ENCODE results near the gene C2CD4B. TPM values are rescaled to one million over a fixed set of nuclear protein-coding genes. Genes with fewer than 3 reads are reported as not detected.

C2CD4B gene
- total RNA-seq, 6 donors from 2014 or later: 0.67 to 16.8 (median 3.1) TPM

GRCh38 chr15:62153228-62153627, 11.9 kb downstream of the C2CD4B start:
- no peak overlapping the region for H3K4me3 ChIP-seq
- H3K27me3 ChIP-seq: no peaks in the 10 kb centered on the region
- ATAC-seq (ENCODE audit: low FRiP score in 2 of 2) (no peak), DNase-seq (no peak)
- no peaks in the 10 kb centered on the region for H3K4me1 ChIP-seq
- whole genome bisulfite sequencing, 2 donors: 77 to 85% methylated on average over 4 of the region's 4 CpGs
- H3K36me3 ChIP-seq: no peaks in the 10 kb centered on the region
- TF ChIP-seq POLR2AphosphoS5 (IDR thresholded peaks at IDR 0.05) (no peak), POLR2A (IDR thresholded peaks at IDR 0.05) (no peak), CTCF (IDR thresholded peaks at IDR 0.05) (no peak)
- H3K9me3 ChIP-seq: peaks cover 0 to 3% (median 0%) of the 10 kb centered on the region in 4 donors
- no peak overlapping the region for H3K27ac ChIP-seq

- Histone ChIP-seq H3K9me3 (no peaks in the 10 kb centered on the region), H3K36me3 (no peaks in the 10 kb centered on the region), H3K4me1 (no peaks in the 10 kb centered on the region), H3K27ac (no peak overlapping the region), H3K4me3 (no peak overlapping the region), H3K27me3 (no peaks in the 10 kb centered on the region)
- ATAC-seq (ENCODE audit: low FRiP score in 2 of 2) (no peak), DNase-seq (no peak)
- TF ChIP-seq POLR2A (IDR thresholded peaks at IDR 0.05) (no peak), CTCF (IDR thresholded peaks at IDR 0.05) (no peak), POLR2AphosphoS5 (IDR thresholded peaks at IDR 0.05) (no peak), EP300 (IDR thresholded peaks at IDR 0.05) (no peak)
Observed at GRCh38 chr15:62150445-62150844, 14.6 kb downstream of the C2CD4B start.

- no peaks in the 10 kb centered on the region for H3K27me3 ChIP-seq
- ATAC-seq (ENCODE audit: low FRiP score in 2 of 2): no peak
- no peak overlapping the region for H3K4me3 ChIP-seq
- TF ChIP-seq POLR2A (IDR thresholded peaks at IDR 0.05) (no peak), EP300 (IDR thresholded peaks at IDR 0.05) (no peak), CTCF (IDR thresholded peaks at IDR 0.05) (no peak), POLR2AphosphoS5 (IDR thresholded peaks at IDR 0.05) (no peak)
- WGBS, 2 donors: 99% methylated on average over 6 of the region's 6 CpGs
- no peaks in the 10 kb centered on the region for H3K36me3 ChIP-seq
- H3K27ac ChIP-seq: no peak overlapping the region
- H3K9me3 ChIP-seq: no peaks in the 10 kb centered on the region
- H3K4me1 ChIP-seq: no peaks in the 10 kb centered on the region
- no peak for DNase-seq
Observed at GRCh38 chr15:62149729-62150128, 15.4 kb downstream of the C2CD4B start.

GRCh38 chr15:62147551-62147950, 17.5 kb downstream of the C2CD4B start:
- no peak overlapping the region for H3K4me3 ChIP-seq
- no peaks in the 10 kb centered on the region for H3K4me1 ChIP-seq
- H3K36me3 ChIP-seq: no peaks in the 10 kb centered on the region
- H3K27ac ChIP-seq: no peak overlapping the region
- H3K9me3 ChIP-seq: no peaks in the 10 kb centered on the region
- H3K27me3 ChIP-seq: no peaks in the 10 kb centered on the region
- TF ChIP-seq CTCF (IDR thresholded peaks at IDR 0.05) (no peak), POLR2A (IDR thresholded peaks at IDR 0.05) (no peak), POLR2AphosphoS5 (IDR thresholded peaks at IDR 0.05) (no peak), EP300 (IDR thresholded peaks at IDR 0.05) (no peak)
- no peak for ATAC-seq (ENCODE audit: low FRiP score in 2 of 2)
- 90 to 92% methylated on average over 5 of the region's 5 CpGs for WGBS, 2 donors
- DNase-seq: no peak

- Histone ChIP-seq H3K9me3 (no peaks in the 10 kb centered on the region), H3K36me3 (no peaks in the 10 kb centered on the region), H3K27ac (no peak overlapping the region), H3K4me1 (no peaks in the 10 kb centered on the region), H3K4me3 (no peak overlapping the region), H3K27me3 (no peaks in the 10 kb centered on the region)
- DNase-seq: no peak
- TF ChIP-seq POLR2AphosphoS5 (IDR thresholded peaks at IDR 0.05): no peak
- no peak for TF ChIP-seq EP300 (IDR thresholded peaks at IDR 0.05)
- no peak for ATAC-seq (ENCODE audit: low FRiP score in 2 of 2)
- WGBS, 2 donors: 95 to 97% methylated on average over 3 of the region's 3 CpGs
Observed at GRCh38 chr15:62147149-62147548, 17.9 kb downstream of the C2CD4B start.
